Endothelial cell of umbilical vein (primary cell): ENCODE data around the gene GPR18. TPM values are rescaled to one million over a fixed set of nuclear protein-coding genes. Genes with fewer than 3 reads are reported as not detected.

Experiments used
- BruUV-seq: library from RNA; stranded (reverse); fragments of 400-500 nt; replicated peaks from 2 replicates; lab custom pipeline; 2021; lab: Mats Ljungman, UMichigan
- CTCF ChIA-PET: fragments of 300-600, 350-600 bp; sonication (Branson Sonifier 250); formaldehyde crosslinking; loops from one replicate; lab custom pipeline; 2021; ENCODE audit warnings: antibody characterized with exemption, inconsistent platforms; lab: Charles Lee
- POLR2A ChIA-PET: fragments of 300-600, 350-600 bp; sonication (Branson Sonifier 250); formaldehyde crosslinking; loops from one replicate; lab custom pipeline; 2021; ENCODE audit warnings: antibody characterized with exemption, inconsistent platforms; lab: Charles Lee
- DNase-seq: peaks from one replicate; pipeline ENCODE4 v3.0.0-alpha.2; 2011; ENCODE audit warnings: low read depth, low spot score
- FAIRE-seq: peaks from 2 replicates; lab custom pipeline; 2011; peaks lifted over from hg19 to GRCh38; lab: Jason Lieb, UNC
- H2AFZ ChIP-seq: 2 replicates; pipeline ENCODE4 v1.6.0; 2012; ENCODE audit warnings: low read depth, low read length, control low read depth, inconsistent platforms
- H3K27ac ChIP-seq: 2 replicates; pipeline ENCODE4 v1.5.1; 2011; ENCODE audit warnings: low read depth, mild to moderate bottlenecking, control low read depth, low read length, moderate library complexity; ENCODE audit not compliant: insufficient read depth
- H3K27me3 ChIP-seq, 2 experiments: 2 replicates each; pipeline versions ENCODE4 v1.6.0 to v1.6.1; 2011; ENCODE audit warnings: low read length in 2 of 2, mixed read lengths in 1 of 2; ENCODE audit not compliant: control insufficient read depth in 2 of 2, insufficient read depth in 2 of 2
- H3K36me3 ChIP-seq, 2 experiments: 2 replicates in 1 of 2; 3 replicates in 1 of 2; pipeline ENCODE4 v1.5.1; 2011; ENCODE audit warnings: low read length in 2 of 2, mild to moderate bottlenecking in 1 of 2, moderate library complexity in 1 of 2; ENCODE audit not compliant: control insufficient read depth in 2 of 2, insufficient read depth in 2 of 2; ENCODE audit errors: extremely low read depth in 1 of 2
- H3K4me1 ChIP-seq: 3 replicates; pipeline ENCODE4 v1.5.1; 2011; ENCODE audit warnings: mild to moderate bottlenecking, low read length; ENCODE audit not compliant: control insufficient read depth, insufficient read depth; ENCODE audit errors: extremely low read depth
- H3K4me2 ChIP-seq: 2 replicates; pipeline ENCODE4 v1.6.1; 2011; ENCODE audit warnings: low read length, control low read depth, mixed read lengths; ENCODE audit not compliant: insufficient read depth
- H3K4me3 ChIP-seq, 3 experiments: fragments of 200-600 bp in 1 of 3; sonication (generic), shearing (Covaris generic) in 1 of 3; replicated peaks in 1 of 3; 2 replicates each; pipeline ENCODE4 v1.5.1; 2011 to 2016; ENCODE audit warnings: control low read depth in 3 of 3, low read length in 3 of 3, mild to moderate bottlenecking in 2 of 3, inconsistent platforms in 1 of 3, low read depth in 1 of 3, moderate library complexity in 1 of 3; ENCODE audit not compliant: insufficient read depth in 1 of 3
- H3K79me2 ChIP-seq: 2 replicates; pipeline ENCODE4 v1.6.0; 2012; ENCODE audit warnings: low read length, inconsistent platforms; ENCODE audit not compliant: control insufficient read depth, insufficient read depth
- H3K9ac ChIP-seq: replicated peaks from 2 replicates; pipeline ENCODE3; 2011; ENCODE audit warnings: low read length, control low read depth; ENCODE audit not compliant: insufficient read depth; ENCODE audit errors: extremely low read depth
- H3K9me1 ChIP-seq: replicated peaks from 3 replicates; pipeline ENCODE4 v1.6.0; 2011; ENCODE audit warnings: mild to moderate bottlenecking, low read length; ENCODE audit not compliant: control insufficient read depth, insufficient read depth; ENCODE audit errors: extremely low read depth
- H3K9me3 ChIP-seq: replicated peaks from 2 replicates; pipeline ENCODE4 v1.5.1; 2012; ENCODE audit warnings: low read length, inconsistent platforms; ENCODE audit not compliant: control insufficient read depth, insufficient read depth
- H4K20me1 ChIP-seq: replicated peaks from 2 replicates; pipeline ENCODE3; 2011; ENCODE audit warnings: mild to moderate bottlenecking, low read length; ENCODE audit not compliant: control insufficient read depth, insufficient read depth; ENCODE audit errors: extremely low read depth
- EZH2 ChIP-seq: IDR thresholded peaks from 2 replicates; pipeline ENCODE4 v1.6.1; 2012; ENCODE audit warnings: borderline replicate concordance, low read depth, mild to moderate bottlenecking, moderate library complexity, low read length, inconsistent platforms; ENCODE audit not compliant: severe bottlenecking
- FOS ChIP-seq: IDR thresholded peaks from 2 replicates; pipeline ENCODE4 v1.6.1; 2011; ENCODE audit warnings: mild to moderate bottlenecking, low read length, moderate library complexity, borderline replicate concordance; ENCODE audit not compliant: insufficient read depth
- GATA2 ChIP-seq: IDR thresholded peaks from 2 replicates; pipeline ENCODE4 v1.7.0; 2011; ENCODE audit warnings: low read depth, mild to moderate bottlenecking, moderate library complexity, mixed read lengths, low read length; ENCODE audit not compliant: insufficient read length, insufficient read depth
- JUN ChIP-seq: IDR thresholded peaks from 2 replicates; pipeline ENCODE4 v1.6.1; 2011; ENCODE audit warnings: borderline replicate concordance, low read depth; ENCODE audit not compliant: insufficient read length, insufficient read depth
- MYC ChIP-seq: IDR thresholded peaks from one replicate; pipeline ENCODE4 v1.6.1; 2011; ENCODE audit warnings: mild to moderate bottlenecking, low read depth, low read length
- POLR2A ChIP-seq: IDR thresholded peaks from 2 replicates; pipeline ENCODE4 v1.6.1; 2012; ENCODE audit warnings: low read depth, mild to moderate bottlenecking, control low read depth, low read length
- POLR2AphosphoS5 ChIP-seq: IDR thresholded peaks from 2 replicates; pipeline ENCODE4 v1.6.1; 2012; ENCODE audit warnings: low read depth, mild to moderate bottlenecking, control low read depth, low read length, moderate library complexity; ENCODE audit not compliant: insufficient read depth
- dilution Hi-C: fragments of 300-500 bp; cut with MboI; formaldehyde crosslinking; loops from one replicate; pipeline ENCODE4 v1.15.0; 2019; ENCODE audit warnings: low sequenced_read_pairs; ENCODE audit not compliant: extremely low pct_ligation_motif_present
- intact Hi-C: fragments of 100-400 bp; cut with micrococcal nuclease; formaldehyde crosslinking; loops from one replicate; pipeline ENCODE4 v1.10.0; 2022
- polyA plus RNA-seq, 4 experiments: library from polyadenylated mRNA; depleted of rRNA in 3 of 4; stranded (reverse) in 3 of 4; unstranded in 1 of 4; fragments of >200 nt; gene quantifications; 2 replicates each; pipeline versions ENCODE4 v1.2.1 to v1.2.3, GENCODE V29; 2011 to 2012; ENCODE audit warnings: missing spikeins in 1 of 4
- total RNA-seq: library from RNA; stranded (reverse); gene quantifications from 2 replicates; pipeline ENCODE4 v1.2.3, GENCODE V29; 2021
- TF ChIP-seq, protein P1 (sequence below), 2 donors: IDR thresholded peaks; 1 replicate in 1 of 2; 2 replicates in 1 of 2; pipeline ENCODE4 v1.5.1; 2011; ENCODE audit warnings: low read length in 2 of 2, mild to moderate bottlenecking in 2 of 2, moderate library complexity in 2 of 2, control low read depth in 1 of 2, inconsistent platforms in 1 of 2, low read depth in 1 of 2; ENCODE audit not compliant: insufficient read depth in 1 of 2; ENCODE audit errors: extremely low read depth in 1 of 2
- TF ChIP-seq, protein P2 (sequence below): IDR thresholded peaks from 2 replicates; pipeline ENCODE4 v1.6.1; 2011; ENCODE audit not compliant: insufficient read depth, insufficient read length

Gene GPR18
- total and polyA plus RNA-seq, 2 donors (not counting 3 experiments of a cell fraction or from before 2014, with no cell fraction given), result not detected

DNA sequence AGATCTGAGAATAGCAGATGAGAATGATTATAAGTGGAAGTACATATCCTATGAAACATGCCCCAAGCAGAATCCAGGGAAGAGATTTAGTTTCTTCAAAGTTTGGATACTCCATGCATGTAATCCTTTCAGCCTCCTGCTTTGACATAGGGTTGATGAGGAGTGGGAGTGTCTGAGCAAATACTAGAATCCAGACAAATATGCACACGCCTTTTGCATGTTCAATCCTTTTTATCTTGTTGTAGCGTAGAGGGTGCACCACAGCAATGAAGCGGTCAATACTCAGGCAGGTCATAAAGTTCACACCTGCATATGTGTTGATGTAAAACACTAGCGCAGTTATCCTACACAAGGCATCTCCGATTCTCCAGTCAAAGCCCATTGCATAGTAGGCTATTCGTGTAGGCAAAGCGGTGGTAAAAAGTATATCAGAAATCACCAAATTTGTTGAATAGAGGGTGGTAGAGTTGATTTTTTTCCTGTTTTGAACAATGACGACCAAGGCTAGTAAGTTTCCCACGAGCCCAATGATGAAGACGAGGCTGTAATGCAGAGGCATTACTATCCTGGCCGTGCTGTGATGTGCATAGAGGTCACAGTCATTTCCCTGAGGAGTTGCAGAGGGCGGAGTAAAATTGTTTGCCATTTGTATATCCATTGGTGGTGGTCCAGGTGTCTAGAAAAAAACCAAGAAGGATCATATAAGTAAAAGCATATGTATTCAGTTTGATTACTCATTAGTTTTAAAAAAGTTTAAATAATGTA lies 37.5 kb upstream of the GPR18 start:
- H3K36me3 ChIP-seq, result no peaks in the 10 kb centered on the region
- FAIRE-seq, result no peak
- no peak overlapping the region for H3K4me3 ChIP-seq
- dilution Hi-C loops, result no loop called here
- H4K20me1 ChIP-seq, result no peaks in the 10 kb centered on the region
- no peaks in the 10 kb centered on the region for H3K9me3 ChIP-seq
- H3K79me2 ChIP-seq, result no peaks in the 10 kb centered on the region
- H3K4me1 ChIP-seq, result no peaks in the 10 kb centered on the region
- H3K9me1 ChIP-seq, result no peaks in the 10 kb centered on the region
- POLR2A ChIA-PET, result no interaction called here
- BruUV-seq, result no TSS peak
- H3K9ac ChIP-seq, result no peak overlapping the region
- H3K27me3 ChIP-seq, result no peaks in the 10 kb centered on the region
- intact Hi-C loops, result no loop called here
- no peak overlapping the region for H2AFZ ChIP-seq
- DNase-seq, result no peak
- TF ChIP-seq, protein P1, sequence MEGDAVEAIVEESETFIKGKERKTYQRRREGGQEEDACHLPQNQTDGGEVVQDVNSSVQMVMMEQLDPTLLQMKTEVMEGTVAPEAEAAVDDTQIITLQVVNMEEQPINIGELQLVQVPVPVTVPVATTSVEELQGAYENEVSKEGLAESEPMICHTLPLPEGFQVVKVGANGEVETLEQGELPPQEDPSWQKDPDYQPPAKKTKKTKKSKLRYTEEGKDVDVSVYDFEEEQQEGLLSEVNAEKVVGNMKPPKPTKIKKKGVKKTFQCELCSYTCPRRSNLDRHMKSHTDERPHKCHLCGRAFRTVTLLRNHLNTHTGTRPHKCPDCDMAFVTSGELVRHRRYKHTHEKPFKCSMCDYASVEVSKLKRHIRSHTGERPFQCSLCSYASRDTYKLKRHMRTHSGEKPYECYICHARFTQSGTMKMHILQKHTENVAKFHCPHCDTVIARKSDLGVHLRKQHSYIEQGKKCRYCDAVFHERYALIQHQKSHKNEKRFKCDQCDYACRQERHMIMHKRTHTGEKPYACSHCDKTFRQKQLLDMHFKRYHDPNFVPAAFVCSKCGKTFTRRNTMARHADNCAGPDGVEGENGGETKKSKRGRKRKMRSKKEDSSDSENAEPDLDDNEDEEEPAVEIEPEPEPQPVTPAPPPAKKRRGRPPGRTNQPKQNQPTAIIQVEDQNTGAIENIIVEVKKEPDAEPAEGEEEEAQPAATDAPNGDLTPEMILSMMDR (IDR thresholded peaks at IDR 0.05; ENCODE audit: extremely low read depth in 1 of 2, insufficient read depth in 1 of 2, low read depth in 1 of 2, low read length in 2 of 2), result no peak
- no peak for TF ChIP-seq POLR2A
- CTCF ChIA-PET, result interaction anchor here (1.0 kb wide), 1 partner anchor 141 kb away, joined by 3 read pairs; no protein-coding TSS in a partner anchor
- H3K4me2 ChIP-seq, result no peak overlapping the region
- no peak overlapping the region for H3K27ac ChIP-seq

DNA sequence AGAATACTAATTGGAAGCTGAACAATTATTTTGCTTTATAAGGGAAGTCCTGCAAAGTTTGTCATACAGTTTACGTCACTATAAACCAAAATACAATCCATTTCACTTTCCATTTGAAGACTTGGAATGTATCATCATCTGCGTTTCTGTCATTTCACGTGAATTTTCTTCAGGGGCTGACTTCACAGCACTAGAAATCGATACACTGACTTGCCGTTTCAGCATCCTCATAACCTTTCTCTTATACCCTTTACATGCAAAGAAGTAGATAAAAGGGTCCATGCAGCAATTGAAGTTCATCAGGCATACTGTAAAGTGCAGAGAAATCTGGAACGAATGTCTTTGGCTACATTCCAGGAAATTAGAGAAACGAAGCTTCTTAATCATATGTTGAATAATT lies 36.8 kb upstream of the GPR18 start:
- H3K4me1 ChIP-seq, result no peaks in the 10 kb centered on the region
- intact Hi-C loops (no loop called here), dilution Hi-C loops (no loop called here)
- H2AFZ ChIP-seq, result no peak overlapping the region
- no peaks in the 10 kb centered on the region for H3K79me2 ChIP-seq
- ChIA-PET POLR2A (no interaction called here), CTCF (interaction anchor here (1.3 kb wide), 1 partner anchor 9 kb away, joined by 3 read pairs; no protein-coding TSS in a partner anchor)
- no peaks in the 10 kb centered on the region for H3K36me3 ChIP-seq
- H3K4me2 ChIP-seq, result no peak overlapping the region
- TF ChIP-seq POLR2AphosphoS5 (no peak), EZH2 (no peak), POLR2A (no peak), FOS (no peak), GATA2 (no peak), JUN (no peak), MYC (no peak)
- TF ChIP-seq, protein P1 (IDR thresholded peaks at IDR 0.05; ENCODE audit: extremely low read depth in 1 of 2, insufficient read depth in 1 of 2, low read depth in 1 of 2, low read length in 2 of 2), result no peak
- TF ChIP-seq, protein P2, sequence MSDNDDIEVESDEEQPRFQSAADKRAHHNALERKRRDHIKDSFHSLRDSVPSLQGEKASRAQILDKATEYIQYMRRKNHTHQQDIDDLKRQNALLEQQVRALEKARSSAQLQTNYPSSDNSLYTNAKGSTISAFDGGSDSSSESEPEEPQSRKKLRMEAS, result no peak
- H4K20me1 ChIP-seq, result no peaks in the 10 kb centered on the region
- H3K27me3 ChIP-seq, result no peaks in the 10 kb centered on the region
- DNase-seq, result no peak
- no peak overlapping the region for H3K27ac ChIP-seq
- no TSS peak for BruUV-seq
- FAIRE-seq, result no peak
- H3K9me3 ChIP-seq, result no peaks in the 10 kb centered on the region
- no peak overlapping the region for H3K4me3 ChIP-seq
- H3K9me1 ChIP-seq, result no peaks in the 10 kb centered on the region
- H3K9ac ChIP-seq, result no peak overlapping the region
